GM21526 (cell line): ENCODE results near the gene SLC6A2.

Experiments used
- ATAC-seq: cut with Tn5 transposase; IDR thresholded peaks from one replicate; pipeline ENCODE4 v1.9.1; 2021; ENCODE audit warnings: moderate library complexity; ENCODE audit not compliant: unreplicated experiment, low FRiP score

SLC6A2 gene

GRCh38 chr16:55668340-55669281, 12.8 kb downstream of the SLC6A2 start:
- no peak for ATAC-seq

DNA sequence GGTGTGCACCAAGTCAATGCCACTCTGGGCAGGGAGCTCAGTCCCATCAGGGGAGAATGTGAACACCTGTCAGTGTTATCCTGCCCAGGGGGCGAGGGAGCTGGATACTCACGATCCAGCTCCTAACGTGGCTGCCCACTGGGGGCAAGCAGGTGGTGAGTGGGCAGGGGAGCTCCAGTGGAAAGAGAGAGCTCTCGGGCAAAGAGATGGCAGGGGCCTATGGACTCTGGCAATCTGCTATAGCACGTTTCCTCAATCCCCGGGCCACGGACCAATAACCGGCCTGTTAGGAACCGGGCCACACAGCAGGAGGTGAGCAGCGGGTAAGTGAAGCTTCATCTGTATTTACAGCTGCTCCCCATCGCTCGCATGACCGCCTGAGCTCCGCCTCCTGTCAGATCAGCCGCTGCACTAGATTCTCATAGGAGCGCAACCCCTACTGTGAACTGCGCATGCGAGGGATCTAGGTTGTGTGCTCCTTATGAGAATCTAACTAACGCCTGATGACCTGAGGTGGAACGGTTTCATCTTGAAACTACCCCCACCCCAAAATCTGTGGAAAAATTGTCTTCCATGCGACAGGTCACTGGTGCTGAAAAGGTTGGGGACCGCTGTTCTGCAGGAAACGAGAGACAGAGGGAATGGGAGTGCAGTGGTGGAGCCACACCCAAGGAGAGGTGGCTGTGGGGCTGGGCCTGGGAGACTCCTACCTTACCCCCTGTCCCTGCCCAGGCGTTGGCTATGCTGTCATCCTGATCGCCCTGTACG, 15.6 kb downstream of the SLC6A2 start:
- no peak for ATAC-seq

DNA sequence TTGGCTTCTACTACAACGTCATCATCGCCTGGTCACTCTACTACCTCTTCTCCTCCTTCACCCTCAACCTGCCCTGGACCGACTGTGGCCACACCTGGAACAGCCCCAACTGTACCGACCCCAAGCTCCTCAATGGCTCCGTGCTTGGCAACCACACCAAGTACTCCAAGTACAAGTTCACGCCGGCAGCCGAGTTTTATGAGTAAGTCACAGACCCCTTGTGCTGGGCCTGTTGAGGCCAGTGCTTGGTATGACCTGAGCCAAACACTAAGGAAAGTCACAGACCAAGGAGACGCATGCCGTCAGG, 16.1 kb downstream of the SLC6A2 start:
- no peak for ATAC-seq

DNA sequence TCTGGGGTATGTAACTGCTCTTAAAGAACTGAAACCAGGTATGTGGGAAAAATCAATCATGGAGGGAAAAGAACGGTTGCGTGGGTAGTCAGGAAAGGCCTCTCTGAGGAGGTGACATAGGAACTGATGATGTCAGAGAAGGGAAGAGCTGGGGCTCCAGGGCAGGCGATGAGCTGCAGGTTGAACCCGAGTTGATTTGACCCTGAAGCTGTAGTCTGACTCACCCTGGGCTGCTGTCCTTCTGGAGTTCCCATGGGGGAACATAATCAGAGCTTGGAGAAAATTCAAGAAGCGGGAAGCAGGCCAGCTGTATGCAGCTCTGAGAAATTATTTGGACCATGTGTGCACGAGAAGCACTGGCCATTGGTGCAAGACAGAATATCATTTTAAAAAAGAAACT, 16.7 kb downstream of the SLC6A2 start:
- no peak for ATAC-seq

DNA sequence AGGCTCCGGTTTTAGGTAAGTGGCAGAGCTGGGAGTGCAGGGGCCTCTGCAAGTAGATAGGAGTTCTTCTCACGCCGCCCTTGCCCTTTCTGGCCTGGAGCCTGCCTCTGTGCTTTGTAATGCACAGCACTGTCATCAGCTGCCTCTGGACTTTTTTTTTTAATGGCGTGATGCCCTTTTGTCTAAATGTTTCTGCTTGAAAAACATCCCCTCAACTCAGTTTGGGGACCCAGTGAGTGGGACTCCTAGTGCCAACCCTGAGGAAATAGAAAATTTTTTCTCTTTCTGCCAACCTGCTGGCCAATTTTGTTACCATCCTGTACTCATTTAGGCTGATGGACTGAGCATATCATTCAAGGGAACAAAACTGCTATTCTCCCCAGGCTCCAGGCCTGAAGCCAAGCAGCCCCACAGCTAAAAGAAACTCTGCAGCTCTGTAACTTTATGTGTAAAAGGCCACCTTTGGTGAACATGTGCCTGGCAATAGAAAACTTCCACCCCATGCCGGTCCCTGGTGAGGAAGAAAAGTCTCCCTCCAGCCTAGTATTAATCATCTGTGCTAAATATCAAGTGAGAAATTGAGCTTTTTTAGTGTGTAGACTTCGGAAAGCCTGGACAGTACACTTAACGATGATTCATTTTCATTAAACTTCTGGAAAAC, 22.5 kb downstream of the SLC6A2 start:
- ATAC-seq, result no peak

DNA sequence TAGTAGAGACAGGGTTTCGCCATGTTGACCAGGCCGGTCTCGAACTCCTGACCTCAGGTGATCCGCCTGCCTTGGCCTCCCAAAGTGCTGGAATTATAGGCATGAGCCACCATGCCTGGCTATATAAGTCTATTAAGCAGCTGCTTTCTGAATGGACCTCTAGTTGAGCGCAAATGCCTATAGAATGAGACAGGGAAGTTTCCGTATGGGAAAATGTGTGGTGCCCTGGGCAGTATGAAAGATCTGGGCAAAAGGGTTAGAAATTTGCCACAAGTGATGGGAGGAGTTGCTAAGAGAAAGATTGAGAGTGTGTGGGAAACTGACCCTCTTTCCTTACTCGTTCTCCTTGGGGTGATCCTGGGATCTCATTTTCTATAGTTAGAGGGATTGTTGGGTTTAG, 26.3 kb downstream of the SLC6A2 start:
- no peak for ATAC-seq

DNA sequence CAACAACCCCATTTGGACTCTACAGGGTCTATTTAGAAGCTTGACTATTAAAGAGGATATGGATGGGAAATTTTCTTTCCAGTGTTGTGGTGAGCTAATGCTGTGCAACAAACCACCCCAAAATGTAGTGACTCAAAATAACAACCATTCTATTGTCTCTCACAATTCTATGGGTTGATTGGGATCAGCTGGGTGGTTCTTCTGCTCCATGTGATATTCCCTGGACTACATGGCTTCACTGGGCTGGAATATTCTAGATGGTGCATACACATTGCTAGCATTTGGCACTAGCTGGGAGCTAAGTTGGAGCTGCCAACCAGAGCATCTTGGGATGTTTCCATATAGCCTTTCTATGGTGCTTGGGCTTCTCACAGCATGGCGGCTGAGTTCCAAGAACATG, 30.2 kb downstream of the SLC6A2 start:
- no peak for ATAC-seq

DNA sequence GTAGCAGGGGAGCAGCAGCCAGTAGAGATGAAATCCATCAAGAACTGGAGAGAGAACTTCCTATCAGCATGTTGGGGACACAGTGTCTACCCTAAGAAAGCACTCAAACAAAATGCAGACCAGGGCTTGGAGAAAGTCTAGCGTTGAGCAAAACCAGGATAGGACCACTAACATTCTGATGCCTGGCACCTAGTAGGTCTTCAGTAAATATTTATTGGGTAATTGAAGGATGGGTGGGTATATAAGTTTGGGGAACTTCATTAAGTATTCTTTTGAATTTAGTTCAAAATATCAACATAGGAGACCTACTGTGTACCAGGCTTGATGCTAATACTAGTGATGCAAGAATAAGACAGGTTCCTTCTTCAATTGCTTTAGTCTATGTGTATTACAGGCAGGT, 30.9 kb downstream of the SLC6A2 start:
- no peak for ATAC-seq

GRCh38 chr16:55687802-55688201, 32.0 kb downstream of the SLC6A2 start:
- ATAC-seq, result no peak

GRCh38 chr16:55690841-55691240, 35.1 kb downstream of the SLC6A2 start:
- ATAC-seq, result no peak

DNA sequence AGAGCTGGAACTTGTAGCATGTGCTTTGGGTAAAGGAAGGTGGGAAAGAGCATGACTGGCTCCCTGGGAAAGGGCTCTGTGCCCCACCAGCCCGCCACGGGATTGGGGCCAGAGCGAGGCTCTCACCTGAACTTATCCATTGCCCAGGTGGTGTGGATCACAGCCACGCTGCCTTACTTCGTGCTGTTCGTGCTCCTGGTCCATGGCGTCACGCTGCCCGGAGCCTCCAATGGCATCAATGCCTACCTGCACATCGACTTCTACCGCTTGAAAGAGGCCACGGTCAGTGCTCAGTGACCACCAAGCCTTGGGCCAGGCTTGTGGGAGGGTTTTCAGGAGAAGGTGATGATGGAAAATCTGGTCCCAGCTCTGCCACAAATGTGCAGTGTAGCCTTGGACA, 36.0 kb downstream of the SLC6A2 start:
- no peak for ATAC-seq

DNA sequence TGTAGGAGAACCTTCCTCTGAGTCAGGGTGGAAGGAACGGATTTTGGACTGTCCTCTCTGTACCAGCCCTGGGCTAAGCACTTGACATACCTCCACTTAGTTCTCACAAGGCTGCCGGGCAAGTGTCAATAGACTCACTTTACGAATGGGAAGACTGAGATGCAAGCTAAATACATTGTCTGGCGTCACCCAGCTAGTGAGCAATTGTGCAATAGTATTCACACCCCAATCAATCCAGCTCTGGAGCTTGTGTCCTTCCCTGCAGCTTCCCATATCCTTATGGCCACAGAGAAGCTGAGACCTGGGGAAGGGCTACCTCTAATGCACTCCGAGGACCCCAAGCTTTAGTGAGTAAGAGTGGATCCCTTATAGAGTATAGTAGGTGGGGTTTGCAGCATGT, 39.8 kb downstream of the SLC6A2 start:
- ATAC-seq, result no peak

GRCh38 chr16:55697867-55698266, 42.1 kb downstream of the SLC6A2 start:
- ATAC-seq, result no peak

- ATAC-seq, result no peak
These were observed 42.5 kb downstream of the SLC6A2 start for GRCh38 chr16:55698331-55698730.

- no peak for ATAC-seq
These were observed 43.2 kb downstream of the SLC6A2 start for GRCh38 chr16:55698946-55699345.

- ATAC-seq, result no peak
These were observed 43.8 kb downstream of the SLC6A2 start for GRCh38 chr16:55699616-55700015.

DNA sequence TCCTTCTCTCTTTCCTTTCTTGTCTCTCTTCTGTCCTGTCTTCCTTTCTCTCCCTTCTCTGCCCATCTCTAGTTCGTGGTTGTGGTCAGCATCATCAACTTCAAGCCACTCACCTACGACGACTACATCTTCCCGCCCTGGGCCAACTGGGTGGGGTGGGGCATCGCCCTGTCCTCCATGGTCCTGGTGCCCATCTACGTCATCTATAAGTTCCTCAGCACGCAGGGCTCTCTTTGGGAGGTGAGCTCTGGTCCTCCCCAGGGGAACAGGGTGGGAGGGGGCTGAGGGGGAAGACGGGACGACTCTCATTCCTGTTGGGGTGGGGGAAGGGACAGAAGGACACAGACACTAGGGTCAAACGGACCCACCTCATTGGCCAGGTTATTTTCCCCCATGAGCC, 44.3 kb downstream of the SLC6A2 start:
- no peak for ATAC-seq

GRCh38 chr16:55700961-55701360, 45.2 kb downstream of the SLC6A2 start:
- ATAC-seq, result no peak

- ATAC-seq, result peak; percentile 75
These were observed 45.9 kb downstream of the SLC6A2 start for GRCh38 chr16:55701442-55702319.
